ENCODE results near the gene CARS1.

- no peak for TF ChIP-seq BHLHE40 (IDR thresholded peaks at IDR 0.05; ENCODE audit: borderline replicate concordance)
- no peak for TF ChIP-seq SP1 (IDR thresholded peaks at IDR 0.05)
- TF ChIP-seq SUZ12 (IDR thresholded peaks at IDR 0.05) = no peak
- no peak for TF ChIP-seq FOXM1 (IDR thresholded peaks at IDR 0.05; ENCODE audit: borderline replicate concordance)
- TF ChIP-seq FOXA1 (IDR thresholded peaks at IDR 0.05) = no peak
- TF ChIP-seq FOXK2 (IDR thresholded peaks at IDR 0.05) = no peak
- no peak for TF ChIP-seq ZNF384 (IDR thresholded peaks at IDR 0.05)
- no peak for TF ChIP-seq L3MBTL2 (conservative IDR thresholded peaks at IDR 0.05)
- no peak for TF ChIP-seq ELF4 (IDR thresholded peaks at IDR 0.05)
- TF ChIP-seq LEF1 (IDR thresholded peaks at IDR 0.05; ENCODE audit: borderline replicate concordance) = no peak
- no peak for TF ChIP-seq CTBP1 (IDR thresholded peaks at IDR 0.05; ENCODE audit: borderline replicate concordance)
- TF ChIP-seq HDGF (IDR thresholded peaks at IDR 0.05; ENCODE audit: borderline replicate concordance) = no peak
- no peak for TF ChIP-seq PKNOX1 (IDR thresholded peaks at IDR 0.05)
- no peak for TF ChIP-seq TARDBP (IDR thresholded peaks at IDR 0.05)
These were observed 27.8 kb upstream of the CARS1 start for GRCh38 chr11:3085052-3085451.
